H1 (cell line): ENCODE results near the gene NAA40. TPM values are rescaled to one million over a fixed set of nuclear protein-coding genes. Genes with fewer than 3 reads are reported as not detected.

Experiments used
- ATF2 ChIP-seq: IDR thresholded peaks from 2 replicates; pipeline ENCODE4 v1.6.1; 2012; ENCODE audit warnings: low read length, inconsistent platforms
- BCL11A ChIP-seq, 2 experiments: IDR thresholded peaks; one replicate each; pipeline ENCODE4 v1.6.1; 2011; ENCODE audit warnings: low read depth in 2 of 2, low read length in 2 of 2, mild to moderate bottlenecking in 2 of 2
- CEBPB ChIP-seq: IDR thresholded peaks from 2 replicates; pipeline ENCODE4 v1.6.1; 2012; ENCODE audit warnings: low read depth, low read length
- POLR2AphosphoS5 ChIP-seq: IDR thresholded peaks from 2 replicates; pipeline ENCODE4 v1.6.1; 2011; ENCODE audit warnings: low read depth, low read length
- TBP ChIP-seq: IDR thresholded peaks from 2 replicates; pipeline ENCODE4 v1.6.1; 2011; ENCODE audit warnings: low read depth, low read length, improper control_type of control experiment
- TEAD4 ChIP-seq: IDR thresholded peaks from 2 replicates; pipeline ENCODE4 v1.6.1; 2012; ENCODE audit warnings: low read depth, low read length, inconsistent platforms, mixed read lengths
- YY1 ChIP-seq: IDR thresholded peaks from 2 replicates; pipeline ENCODE4 v1.6.1; 2011; ENCODE audit warnings: low read depth, mild to moderate bottlenecking, low read length
- polyA plus RNA-seq, 7 experiments: library from polyadenylated mRNA; depleted of rRNA in 3 of 7; stranded (reverse) in 5 of 7; unstranded in 2 of 7; fragments of >200 nt in 5 of 7; fragments of 200-250 nt in 2 of 7; gene quantifications; 1 replicate in 5 of 7; 2 replicates in 1 of 7; 4 replicates in 1 of 7; pipeline versions ENCODE4 v1.2.1 to v1.2.3, GENCODE V29; 2011 to 2013; ENCODE audit warnings: missing spikeins in 2 of 7, mixed read lengths in 2 of 7
- total RNA-seq: library from RNA; stranded (reverse); fragmentation: NEBNext Ultra II Directional; extraction: Animal tissue kit (Norgen Biotek cat#: 25700); gene quantifications from 2 replicates; pipeline ENCODE4 v1.2.1, GENCODE V29; 2021

The NAA40 gene
- total and polyA plus RNA-seq, 2 of the 8 experiments (the other 6 are each of a cell fraction or from before 2014, with no cell fraction given): 20.0 to 31.1 TPM

- no peak for TF ChIP-seq POLR2AphosphoS5
- no peak for TF ChIP-seq TBP
- no peak for TF ChIP-seq TEAD4
- TF ChIP-seq ATF2: no peak
- TF ChIP-seq CEBPB: no peak
- TF ChIP-seq YY1: no peak
- no peak for TF ChIP-seq BCL11A (IDR thresholded peaks at IDR 0.05; ENCODE audit: low read depth in 2 of 2, low read length in 2 of 2)
Observed at GRCh38 chr11:63906087-63906486, 32.7 kb upstream of the NAA40 start (continued).
